GM12878 (cell line): Measurements from ENCODE around the gene C1orf185. TPM values are rescaled to one million over a fixed set of nuclear protein-coding genes. Genes with fewer than 3 reads are reported as not detected.

ENCODE experiments used
- CTCF ChIP-seq, 3 experiments: IDR thresholded peaks in 2 of 3; conservative IDR thresholded peaks in 1 of 3; 2 replicates each; pipeline ENCODE4 v1.5.1; 2011; ENCODE audit warnings: low read depth in 3 of 3, low read length in 3 of 3, mild to moderate bottlenecking in 3 of 3, control low read depth in 2 of 3, moderate library complexity in 2 of 3, inconsistent platforms in 1 of 3, mixed read lengths in 1 of 3; ENCODE audit not compliant: control insufficient read depth in 2 of 3, insufficient read depth in 1 of 3; ENCODE audit errors: extremely low read depth in 1 of 3
- FOXK2 ChIP-seq: fragments of 450-650 bp; IDR thresholded peaks from 2 replicates; pipeline ENCODE4 v1.6.1; 2017; ENCODE audit warnings: mild to moderate bottlenecking, moderate library complexity
- IRF5 ChIP-seq: fragments of 450-650 bp; IDR thresholded peaks from 2 replicates; pipeline ENCODE4 v1.6.1; 2017; ENCODE audit warnings: borderline replicate concordance
- MTA3 ChIP-seq: IDR thresholded peaks from 2 replicates; pipeline ENCODE4 v1.6.1; 2012; ENCODE audit warnings: low read length, inconsistent platforms, borderline replicate concordance
- RCOR1 ChIP-seq: conservative IDR thresholded peaks from 2 replicates; pipeline ENCODE4 v1.6.1; 2012; ENCODE audit warnings: low read depth, low read length, improper control_type of control experiment
- ZBTB40 ChIP-seq: fragments of 450-650 bp; IDR thresholded peaks from 2 replicates; pipeline ENCODE4 v1.6.1; 2016; ENCODE audit warnings: mild to moderate bottlenecking, moderate library complexity, borderline replicate concordance
- polyA plus RNA-seq, 11 experiments: library from polyadenylated mRNA; depleted of rRNA in 4 of 11; unstranded in 6 of 11; stranded (reverse) in 5 of 11; fragments of >200 nt; fragmentation: Nextera tagmentation in 4 of 11; fragmentation: Illumina TruSeq in 1 of 11; extraction: Ambion mirVana in 4 of 11; extraction: Trizol in 1 of 11; gene quantifications; 1 replicate in 1 of 11; 2 replicates in 10 of 11; pipeline versions ENCODE4 v1.2.1 to v1.2.3, GENCODE V29; 2011 to 2016; ENCODE audit warnings: inconsistent platforms in 2 of 11, missing spikeins in 2 of 11, low read depth in 1 of 11
- total RNA-seq, 4 experiments: library from RNA; depleted of rRNA in 3 of 4; stranded (reverse); fragments of >200 nt in 3 of 4; fragmentation: Illumina TruSeq in 1 of 4; extraction: Trizol in 1 of 4; gene quantifications; 2 replicates each; pipeline versions ENCODE4 v1.2.1 to v1.2.3, GENCODE V29; 2013 to 2021

The C1orf185 gene
- total and polyA plus RNA-seq, 10 of the 15 experiments (the other 5 are each of a cell fraction or from before 2014, with no cell fraction given), result 0.40 TPM; not detected in 9

GRCh38 chr1:51188230-51188629, 86.2 kb downstream of the C1orf185 start (continued):
- TF ChIP-seq ZBTB40 (no peak), MTA3 (no peak), IRF5 (no peak), CTCF (IDR thresholded peaks at IDR 0.05 in 2 of 3, conservative IDR thresholded peaks at IDR 0.05 in 1 of 3; ENCODE audit: control insufficient read depth in 2 of 3, extremely low read depth in 1 of 3, insufficient read depth in 1 of 3, low read depth in 3 of 3, low read length in 3 of 3) (no peak), RCOR1 (no peak), FOXK2 (no peak)
